ENCODE results near the gene SLC6A11. TPM values are rescaled to one million over a fixed set of nuclear protein-coding genes. Genes with fewer than 3 reads are reported as not detected.

SLC6A11 gene
- total RNA-seq, 2 experiments from 2014 or later = not detected

DNA sequence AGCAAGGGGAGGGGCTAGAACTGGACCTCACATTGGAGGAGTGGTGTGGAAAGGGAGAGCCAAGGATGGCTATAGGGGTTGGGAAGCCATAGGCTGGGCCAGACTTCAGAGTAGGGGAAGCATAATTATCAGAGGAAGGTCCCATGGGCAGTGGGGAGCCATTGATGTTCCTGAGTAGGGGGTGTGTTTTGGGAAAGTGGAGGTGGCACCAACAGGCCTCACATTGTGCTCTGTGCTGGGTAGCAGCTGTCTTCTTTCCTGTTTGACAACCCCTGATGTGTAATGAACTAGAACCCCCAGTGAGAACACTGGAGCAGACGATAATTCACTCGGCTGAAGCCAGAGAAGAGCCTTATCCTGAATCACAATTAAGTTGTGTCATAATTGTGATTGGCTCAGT lies 41.2 kb downstream of the SLC6A11 start:
- no peak overlapping the region for H3K27ac ChIP-seq (ENCODE audit: low read depth in 1 of 2, low read length in 2 of 2)
- H3K27me3 ChIP-seq (ENCODE audit: control insufficient read depth in 1 of 2, insufficient read depth in 2 of 2, low read length in 2 of 2) = no peaks in the 10 kb centered on the region
- Mint-ChIP-seq H3K36me3 (ENCODE audit: low read depth) (no peaks in the 10 kb centered on the region), H3K27me3 (peaks cover 39% of the 10 kb centered on the region), H3K27ac (no peak overlapping the region), H3K9me3 (no peaks in the 10 kb centered on the region), H3K4me1 (ENCODE audit: low read depth) (no peaks in the 10 kb centered on the region), H3K4me3 (no peak overlapping the region)
- H3K4me3 ChIP-seq (ENCODE audit: low read length) = no peak overlapping the region
- H3K9me3 ChIP-seq (ENCODE audit: control insufficient read depth in 1 of 2, insufficient read depth in 1 of 2, low read length in 2 of 2) = no peaks in the 10 kb centered on the region
- TF ChIP-seq, protein P1, sequence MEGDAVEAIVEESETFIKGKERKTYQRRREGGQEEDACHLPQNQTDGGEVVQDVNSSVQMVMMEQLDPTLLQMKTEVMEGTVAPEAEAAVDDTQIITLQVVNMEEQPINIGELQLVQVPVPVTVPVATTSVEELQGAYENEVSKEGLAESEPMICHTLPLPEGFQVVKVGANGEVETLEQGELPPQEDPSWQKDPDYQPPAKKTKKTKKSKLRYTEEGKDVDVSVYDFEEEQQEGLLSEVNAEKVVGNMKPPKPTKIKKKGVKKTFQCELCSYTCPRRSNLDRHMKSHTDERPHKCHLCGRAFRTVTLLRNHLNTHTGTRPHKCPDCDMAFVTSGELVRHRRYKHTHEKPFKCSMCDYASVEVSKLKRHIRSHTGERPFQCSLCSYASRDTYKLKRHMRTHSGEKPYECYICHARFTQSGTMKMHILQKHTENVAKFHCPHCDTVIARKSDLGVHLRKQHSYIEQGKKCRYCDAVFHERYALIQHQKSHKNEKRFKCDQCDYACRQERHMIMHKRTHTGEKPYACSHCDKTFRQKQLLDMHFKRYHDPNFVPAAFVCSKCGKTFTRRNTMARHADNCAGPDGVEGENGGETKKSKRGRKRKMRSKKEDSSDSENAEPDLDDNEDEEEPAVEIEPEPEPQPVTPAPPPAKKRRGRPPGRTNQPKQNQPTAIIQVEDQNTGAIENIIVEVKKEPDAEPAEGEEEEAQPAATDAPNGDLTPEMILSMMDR (IDR thresholded peaks at IDR 0.05) = no peak
- CTCF ChIA-PET = no interaction called here
- intact Hi-C loops (cut with DNase I, micrococcal nuclease) = no loop called here
- POLR2A ChIA-PET = no interaction called here
- no peaks in the 10 kb centered on the region for H3K36me3 ChIP-seq (ENCODE audit: insufficient read depth, low read length)
- ATAC-seq (ENCODE audit: poor library complexity) (no peak), DNase-seq (no peak)
- no peaks in the 10 kb centered on the region for H3K4me1 ChIP-seq (ENCODE audit: insufficient read depth, low read length)

GRCh38 chr3:10858091-10858490 lies 42.1 kb downstream of the SLC6A11 start:
- intact Hi-C loops (cut with DNase I, micrococcal nuclease) = no loop called here
- Mint-ChIP-seq H3K9me3 (no peaks in the 10 kb centered on the region), H3K4me3 (no peak overlapping the region), H3K27ac (no peak overlapping the region), H3K27me3 (peaks cover 48% of the 10 kb centered on the region), H3K4me1 (ENCODE audit: low read depth) (no peaks in the 10 kb centered on the region), H3K36me3 (ENCODE audit: low read depth) (no peaks in the 10 kb centered on the region)
- no peak for DNase-seq
- Histone ChIP-seq H3K4me3 (ENCODE audit: low read length) (no peak overlapping the region), H3K27ac (ENCODE audit: low read depth in 1 of 2, low read length in 2 of 2) (no peak overlapping the region), H3K27me3 (ENCODE audit: control insufficient read depth in 1 of 2, insufficient read depth in 2 of 2, low read length in 2 of 2) (no peaks in the 10 kb centered on the region), H3K4me1 (ENCODE audit: insufficient read depth, low read length) (no peaks in the 10 kb centered on the region), H3K9me3 (ENCODE audit: control insufficient read depth in 1 of 2, insufficient read depth in 1 of 2, low read length in 2 of 2) (no peaks in the 10 kb centered on the region), H3K36me3 (ENCODE audit: insufficient read depth, low read length) (no peaks in the 10 kb centered on the region)
- ATAC-seq (ENCODE audit: poor library complexity) = no peak
- TF ChIP-seq, protein P1 (IDR thresholded peaks at IDR 0.05) = no peak
- ChIA-PET CTCF (no interaction called here), POLR2A (no interaction called here)

DNA sequence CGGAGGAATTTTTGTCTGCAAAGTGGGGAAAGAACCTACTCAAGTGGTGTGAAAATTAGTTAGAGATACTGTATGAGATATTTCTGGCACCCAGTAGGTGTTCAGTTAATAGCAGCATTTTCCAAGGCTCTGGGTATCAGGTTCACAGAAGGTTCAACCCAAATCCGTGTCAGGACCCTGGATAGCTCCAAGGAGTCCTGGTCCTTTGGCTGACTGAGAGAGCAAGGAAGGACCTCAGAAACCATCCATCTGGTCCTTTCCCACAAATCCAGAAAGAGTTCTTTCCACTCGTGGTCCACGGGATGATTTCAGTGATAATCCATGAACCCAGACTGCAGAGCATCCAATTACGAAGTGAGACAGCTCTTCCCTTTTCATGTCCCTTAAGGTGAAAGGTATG lies 51.4 kb downstream of the SLC6A11 start:
- Histone ChIP-seq H3K27ac (ENCODE audit: low read depth in 1 of 2, low read length in 2 of 2) (no peak overlapping the region), H3K4me1 (ENCODE audit: insufficient read depth, low read length) (no peaks in the 10 kb centered on the region), H3K4me3 (ENCODE audit: low read length) (no peak overlapping the region), H3K9me3 (ENCODE audit: control insufficient read depth in 1 of 2, insufficient read depth in 1 of 2, low read length in 2 of 2) (peaks cover 0 to 4% of the 10 kb centered on the region in 2 experiments), H3K36me3 (ENCODE audit: insufficient read depth, low read length) (no peaks in the 10 kb centered on the region), H3K27me3 (ENCODE audit: control insufficient read depth in 1 of 2, insufficient read depth in 2 of 2, low read length in 2 of 2) (no peaks in the 10 kb centered on the region)
- ATAC-seq (ENCODE audit: poor library complexity) (no peak), DNase-seq (no peak)
- no peak overlapping the region for H3K27ac Mint-ChIP-seq
- H3K4me3 Mint-ChIP-seq = no peak overlapping the region
- no peaks in the 10 kb centered on the region for H3K9me3 Mint-ChIP-seq
- intact Hi-C loops (cut with DNase I, micrococcal nuclease) = no loop called here
- no peaks in the 10 kb centered on the region for H3K36me3 Mint-ChIP-seq (ENCODE audit: low read depth)
- TF ChIP-seq, protein P1 (IDR thresholded peaks at IDR 0.05) = no peak
- ChIA-PET CTCF (no interaction called here), POLR2A (no interaction called here)
- no peaks in the 10 kb centered on the region for H3K4me1 Mint-ChIP-seq (ENCODE audit: low read depth)
- peaks cover 34% of the 10 kb centered on the region for H3K27me3 Mint-ChIP-seq

Measured in CD4-positive, alpha-beta T cell (primary cell).